ENCODE measurements around the gene CFAP97D1.

CFAP97D1 gene

DNA sequence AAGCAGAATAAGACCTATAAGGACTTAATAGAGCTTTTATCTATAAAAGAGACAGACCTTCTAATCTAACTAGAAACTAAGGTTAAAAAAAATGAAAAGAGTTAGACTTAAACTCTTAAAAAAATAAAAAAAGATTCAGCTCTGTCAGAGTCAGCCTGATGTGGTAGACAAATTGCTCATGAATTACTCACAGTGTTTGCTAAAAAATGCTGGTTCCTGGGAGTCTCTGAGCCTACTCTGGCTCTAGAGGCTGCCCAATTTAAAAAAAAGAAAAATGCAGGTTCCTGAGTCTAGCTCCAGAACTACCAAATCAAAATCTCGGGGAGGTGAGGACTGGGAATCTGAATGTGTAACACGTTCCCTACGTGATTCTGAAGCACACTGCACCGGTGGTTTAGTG, 39.7 kb upstream of the CFAP97D1 start:
- Histone ChIP-seq H3K9me3 (no peaks in the 10 kb centered on the region), H3K36me3 (no peaks in the 10 kb centered on the region), H3K4me3 (ENCODE audit: low read depth, low read length) (no peak overlapping the region), H3K4me1 (peaks cover 7% of the 10 kb centered on the region; the same call in 1 of the 2 replicates), H3K27me3 (no peaks in the 10 kb centered on the region)
- TF ChIP-seq, protein P1, sequence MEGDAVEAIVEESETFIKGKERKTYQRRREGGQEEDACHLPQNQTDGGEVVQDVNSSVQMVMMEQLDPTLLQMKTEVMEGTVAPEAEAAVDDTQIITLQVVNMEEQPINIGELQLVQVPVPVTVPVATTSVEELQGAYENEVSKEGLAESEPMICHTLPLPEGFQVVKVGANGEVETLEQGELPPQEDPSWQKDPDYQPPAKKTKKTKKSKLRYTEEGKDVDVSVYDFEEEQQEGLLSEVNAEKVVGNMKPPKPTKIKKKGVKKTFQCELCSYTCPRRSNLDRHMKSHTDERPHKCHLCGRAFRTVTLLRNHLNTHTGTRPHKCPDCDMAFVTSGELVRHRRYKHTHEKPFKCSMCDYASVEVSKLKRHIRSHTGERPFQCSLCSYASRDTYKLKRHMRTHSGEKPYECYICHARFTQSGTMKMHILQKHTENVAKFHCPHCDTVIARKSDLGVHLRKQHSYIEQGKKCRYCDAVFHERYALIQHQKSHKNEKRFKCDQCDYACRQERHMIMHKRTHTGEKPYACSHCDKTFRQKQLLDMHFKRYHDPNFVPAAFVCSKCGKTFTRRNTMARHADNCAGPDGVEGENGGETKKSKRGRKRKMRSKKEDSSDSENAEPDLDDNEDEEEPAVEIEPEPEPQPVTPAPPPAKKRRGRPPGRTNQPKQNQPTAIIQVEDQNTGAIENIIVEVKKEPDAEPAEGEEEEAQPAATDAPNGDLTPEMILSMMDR (IDR thresholded peaks at IDR 0.05; ENCODE audit: low read depth, low read length): no peak
- no peak for DNase-seq

DNA sequence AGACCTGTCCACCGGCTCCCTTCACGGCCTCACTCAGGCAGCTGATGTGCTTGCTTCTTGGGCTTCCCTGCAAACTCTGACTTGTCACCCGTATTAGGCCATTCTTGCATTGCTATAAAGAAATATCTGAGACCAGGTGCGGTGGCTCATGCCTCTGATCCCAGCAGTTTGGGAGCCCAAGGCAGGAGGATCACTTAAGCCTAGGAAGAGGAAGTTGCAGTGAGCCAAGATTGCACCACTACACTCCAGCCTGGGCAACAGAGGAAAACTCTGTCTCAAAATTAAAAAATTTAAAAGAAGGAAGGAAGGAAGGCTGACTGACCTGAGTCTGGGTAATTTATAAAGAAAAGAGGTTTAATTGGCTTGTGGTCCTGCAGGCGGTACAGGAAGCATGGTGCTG, 38.6 kb upstream of the CFAP97D1 start:
- DNase-seq: no peak
- TF ChIP-seq, protein P1 (IDR thresholded peaks at IDR 0.05; ENCODE audit: low read depth, low read length): no peak
- H3K27me3 ChIP-seq: no peaks in the 10 kb centered on the region
- peaks cover 7% of the 10 kb centered on the region for H3K4me1 ChIP-seq
- no peak overlapping the region for H3K4me3 ChIP-seq (ENCODE audit: low read depth, low read length)
- no peaks in the 10 kb centered on the region for H3K9me3 ChIP-seq
- no peaks in the 10 kb centered on the region for H3K36me3 ChIP-seq

DNA sequence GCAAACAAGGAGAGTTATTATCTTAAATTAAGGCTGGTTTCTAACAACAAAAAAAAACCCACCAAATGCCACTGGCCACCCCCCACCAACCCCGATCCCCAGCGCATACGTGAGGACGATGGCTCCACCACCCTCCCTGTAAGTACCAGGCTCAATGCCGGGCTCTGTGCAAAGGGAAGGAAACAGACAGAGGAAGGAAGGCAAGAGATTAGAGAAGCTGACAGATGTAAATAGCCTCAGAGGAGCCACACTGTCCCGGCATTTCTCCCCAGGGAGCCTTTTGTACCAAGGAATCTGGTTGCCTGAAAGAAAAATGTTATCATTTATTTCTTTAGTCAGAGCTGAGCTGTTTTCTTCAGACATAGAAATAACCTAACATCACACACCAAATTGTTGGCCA, 34.7 kb upstream of the CFAP97D1 start:
- H3K36me3 ChIP-seq: no peaks in the 10 kb centered on the region
- H3K9me3 ChIP-seq: no peaks in the 10 kb centered on the region
- no peaks in the 10 kb centered on the region for H3K27me3 ChIP-seq
- TF ChIP-seq, protein P1 (IDR thresholded peaks at IDR 0.05; ENCODE audit: low read depth, low read length): no peak
- peak; percentile 52 for DNase-seq
- H3K4me1 ChIP-seq: peaks cover 7% of the 10 kb centered on the region
- no peak overlapping the region for H3K4me3 ChIP-seq (ENCODE audit: low read depth, low read length)

DNA sequence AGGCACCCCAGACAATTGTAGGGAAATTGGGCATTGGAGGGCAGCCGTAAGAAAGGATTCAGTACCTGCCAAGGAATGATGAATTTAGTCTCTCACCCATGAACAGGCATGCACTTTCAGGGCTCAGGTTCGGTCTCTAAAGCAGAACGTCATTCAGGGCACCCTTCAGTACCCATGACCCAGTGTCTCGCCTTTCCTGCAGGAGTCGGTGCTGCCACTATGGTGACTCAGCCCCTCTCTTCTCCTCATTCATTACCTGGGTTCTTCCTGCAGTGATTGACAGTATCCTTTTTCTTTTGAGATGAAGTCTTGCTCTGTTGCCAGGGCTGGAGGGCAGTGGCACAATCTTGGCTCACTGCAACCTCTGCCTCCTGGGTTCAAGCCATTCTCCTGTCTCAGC, 30.1 kb upstream of the CFAP97D1 start:
- Histone ChIP-seq H3K27me3 (no peaks in the 10 kb centered on the region), H3K4me1 (peaks cover 2% of the 10 kb centered on the region), H3K4me3 (ENCODE audit: low read depth, low read length) (no peak overlapping the region), H3K9me3 (no peaks in the 10 kb centered on the region), H3K36me3 (no peaks in the 10 kb centered on the region)
- TF ChIP-seq, protein P1 (IDR thresholded peaks at IDR 0.05; ENCODE audit: low read depth, low read length): no peak
- DNase-seq: no peak

DNA sequence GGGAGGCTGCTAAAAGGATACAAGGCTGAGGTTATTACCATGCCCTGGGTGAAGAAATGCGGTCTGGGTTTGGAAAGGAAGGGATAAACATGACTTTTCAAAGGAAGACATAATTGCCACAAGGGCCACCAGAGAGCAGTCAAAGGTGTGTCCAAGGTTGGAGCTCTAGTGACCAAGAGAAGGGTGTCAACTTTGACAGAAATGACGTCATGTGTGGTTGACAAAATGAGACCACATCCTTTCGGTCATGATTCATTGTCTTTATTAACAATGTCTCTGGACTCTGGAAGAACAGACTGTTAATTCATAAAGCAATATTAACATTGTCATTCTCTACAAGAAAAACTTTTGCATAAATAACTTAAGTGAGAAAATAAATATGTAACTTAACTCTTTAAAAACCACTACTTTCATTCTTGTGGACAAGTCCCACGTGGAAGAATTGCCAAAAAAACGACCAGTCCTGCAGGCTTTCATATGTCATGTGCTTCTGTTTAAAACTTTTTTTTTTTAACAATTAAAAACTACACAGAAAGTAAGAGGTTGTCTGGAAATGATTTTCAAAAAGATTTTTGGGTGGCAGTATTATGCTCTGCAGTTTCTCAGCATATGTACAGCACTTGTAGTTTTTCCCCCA, 26.6 kb upstream of the CFAP97D1 start:
- no peak overlapping the region for H3K4me3 ChIP-seq (ENCODE audit: low read depth, low read length)
- no peaks in the 10 kb centered on the region for H3K4me1 ChIP-seq
- DNase-seq: no peak
- no peaks in the 10 kb centered on the region for H3K9me3 ChIP-seq
- no peaks in the 10 kb centered on the region for H3K36me3 ChIP-seq
- no peaks in the 10 kb centered on the region for H3K27me3 ChIP-seq
- TF ChIP-seq, protein P1 (IDR thresholded peaks at IDR 0.05; ENCODE audit: low read depth, low read length): no peak

DNA sequence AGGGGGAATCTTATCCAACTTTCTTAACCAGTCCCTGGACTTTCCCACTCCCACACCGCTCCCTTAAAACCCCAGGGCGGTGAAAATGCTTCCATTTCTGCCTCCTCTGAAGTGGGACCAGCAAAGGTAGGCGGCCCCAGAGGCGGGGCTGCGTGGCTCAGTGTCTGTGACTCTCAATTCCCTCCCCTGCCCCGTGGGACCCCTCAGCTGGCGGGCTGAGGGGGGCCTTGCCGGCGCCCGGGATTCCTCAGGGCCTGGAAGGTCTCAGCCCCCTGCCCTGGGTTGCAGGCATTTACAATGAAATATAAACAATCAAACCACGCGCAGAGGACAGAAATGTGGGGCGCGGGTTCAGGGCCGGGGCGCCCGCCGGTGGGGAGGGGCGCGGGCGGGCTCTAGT, 25.3 kb upstream of the CFAP97D1 start:
- H3K4me3 ChIP-seq (ENCODE audit: low read depth, low read length): no peak overlapping the region
- H3K36me3 ChIP-seq: no peaks in the 10 kb centered on the region
- H3K27me3 ChIP-seq: no peaks in the 10 kb centered on the region
- DNase-seq: no peak
- H3K4me1 ChIP-seq: no peaks in the 10 kb centered on the region
- H3K9me3 ChIP-seq: no peaks in the 10 kb centered on the region
- TF ChIP-seq, protein P1 (IDR thresholded peaks at IDR 0.05; ENCODE audit: low read depth, low read length): no peak
